Measurements from ENCODE around the gene SETD1B. TPM values are rescaled to one million over a fixed set of nuclear protein-coding genes. Genes with fewer than 3 reads are reported as not detected.

SETD1B gene
- polyA plus RNA-seq, 1 experiment, result 1.1 TPM

DNA sequence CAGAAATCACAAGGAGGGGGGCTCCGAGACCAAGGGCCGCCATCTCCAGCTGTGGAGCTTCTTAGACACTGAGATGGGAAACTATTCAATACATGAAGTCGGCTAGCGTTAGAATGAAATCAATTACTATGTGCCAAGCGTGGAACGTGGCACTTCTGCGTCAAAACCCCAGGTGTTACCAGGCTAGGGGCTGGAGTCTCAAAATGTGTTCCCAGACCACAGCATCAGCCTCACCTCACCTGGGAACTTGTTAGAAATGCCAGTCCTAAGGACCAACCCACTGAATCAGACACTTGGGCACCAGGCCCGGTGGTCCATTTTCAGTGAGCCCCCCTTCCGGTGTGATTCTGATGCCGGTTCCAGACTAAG lies 5.0 kb upstream of the SETD1B start:
- TF ChIP-seq, protein P1, sequence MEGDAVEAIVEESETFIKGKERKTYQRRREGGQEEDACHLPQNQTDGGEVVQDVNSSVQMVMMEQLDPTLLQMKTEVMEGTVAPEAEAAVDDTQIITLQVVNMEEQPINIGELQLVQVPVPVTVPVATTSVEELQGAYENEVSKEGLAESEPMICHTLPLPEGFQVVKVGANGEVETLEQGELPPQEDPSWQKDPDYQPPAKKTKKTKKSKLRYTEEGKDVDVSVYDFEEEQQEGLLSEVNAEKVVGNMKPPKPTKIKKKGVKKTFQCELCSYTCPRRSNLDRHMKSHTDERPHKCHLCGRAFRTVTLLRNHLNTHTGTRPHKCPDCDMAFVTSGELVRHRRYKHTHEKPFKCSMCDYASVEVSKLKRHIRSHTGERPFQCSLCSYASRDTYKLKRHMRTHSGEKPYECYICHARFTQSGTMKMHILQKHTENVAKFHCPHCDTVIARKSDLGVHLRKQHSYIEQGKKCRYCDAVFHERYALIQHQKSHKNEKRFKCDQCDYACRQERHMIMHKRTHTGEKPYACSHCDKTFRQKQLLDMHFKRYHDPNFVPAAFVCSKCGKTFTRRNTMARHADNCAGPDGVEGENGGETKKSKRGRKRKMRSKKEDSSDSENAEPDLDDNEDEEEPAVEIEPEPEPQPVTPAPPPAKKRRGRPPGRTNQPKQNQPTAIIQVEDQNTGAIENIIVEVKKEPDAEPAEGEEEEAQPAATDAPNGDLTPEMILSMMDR (IDR thresholded peaks at IDR 0.05; ENCODE audit: low read depth, low read length), result no peak
- CTCF ChIA-PET, result interaction anchor here (1.0 to 7.0 kb wide), 2 partner anchors 11 to 13 kb away, joined by 3 to 143 read pairs; no protein-coding TSS in a partner anchor
- H3K27me3 ChIP-seq (ENCODE audit: control insufficient read depth, insufficient read depth, low read length), result no peaks in the 10 kb centered on the region
- H3K27ac ChIP-seq (ENCODE audit: low read depth, low read length), result peak overlapping the region; percentile 57
- POLR2A ChIA-PET, result interaction anchor here (0.7 to 6.1 kb wide), 3 partner anchors 12 to 58 kb away, joined by 3 to 58 read pairs (median 6); no protein-coding TSS in a partner anchor
- peak overlapping the region; percentile 63 for H3K4me3 ChIP-seq (ENCODE audit: low read depth, low read length)
- no peak for DNase-seq (ENCODE audit: low read depth, low spot score)
- no peaks in the 10 kb centered on the region; the same call in 1 of the 2 replicates for H3K9me3 ChIP-seq (ENCODE audit: control insufficient read depth, insufficient read depth, low read length)

DNA sequence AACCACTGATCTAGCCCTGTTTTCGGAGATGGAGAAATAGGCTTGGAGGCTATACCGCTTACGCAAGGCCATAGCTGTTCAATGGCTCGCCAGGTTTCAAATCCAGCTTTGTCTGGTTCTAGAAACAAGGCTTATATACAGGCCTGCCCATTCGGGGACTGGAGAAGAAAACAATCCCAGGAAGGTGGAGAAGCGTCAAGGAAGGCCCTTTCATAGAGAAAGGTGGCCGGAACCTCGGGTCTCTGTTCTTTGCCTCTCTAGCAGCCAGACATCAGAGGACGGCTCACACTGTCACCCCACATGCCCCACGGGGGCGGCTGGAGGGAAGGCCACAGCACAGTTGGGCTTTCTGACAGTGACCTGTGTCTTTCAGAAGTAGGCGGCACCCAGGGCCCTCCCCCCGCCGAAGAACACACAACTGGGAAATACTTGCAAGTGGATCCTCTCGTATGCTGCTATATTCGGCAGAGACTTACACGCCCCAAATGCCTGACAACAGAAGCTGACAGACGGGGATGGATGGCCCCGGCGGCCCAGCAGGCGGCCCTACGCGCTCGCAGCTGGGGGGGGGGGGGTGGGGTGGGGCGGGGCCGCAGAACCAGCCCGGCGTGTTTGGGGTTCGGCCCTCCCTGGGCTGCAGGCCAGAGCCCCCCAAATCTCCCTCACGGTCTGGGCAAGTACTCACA lies 4.5 kb upstream of the SETD1B start:
- POLR2A ChIA-PET, result interaction anchor here (0.6 to 6.1 kb wide), 5 partner anchors 12 to 92 kb away, joined by 3 to 58 read pairs (median 3); partner anchors contain the start of gene PSMD9
- Histone ChIP-seq H3K27me3 (ENCODE audit: control insufficient read depth, insufficient read depth, low read length) (no peaks in the 10 kb centered on the region), H3K4me3 (ENCODE audit: low read depth, low read length) (peak overlapping the region; percentile 63), H3K27ac (ENCODE audit: low read depth, low read length) (peak overlapping the region; percentile 92), H3K9me3 (ENCODE audit: control insufficient read depth, insufficient read depth, low read length) (no peaks in the 10 kb centered on the region; the same call in 1 of the 2 replicates)
- DNase-seq (ENCODE audit: low read depth, low spot score), result no peak
- TF ChIP-seq, protein P1 (IDR thresholded peaks at IDR 0.05; ENCODE audit: low read depth, low read length), result no peak
- CTCF ChIA-PET, result interaction anchor here (7.0 kb wide), 1 partner anchor 13 kb away, joined by 143 read pairs; no protein-coding TSS in a partner anchor

DNA sequence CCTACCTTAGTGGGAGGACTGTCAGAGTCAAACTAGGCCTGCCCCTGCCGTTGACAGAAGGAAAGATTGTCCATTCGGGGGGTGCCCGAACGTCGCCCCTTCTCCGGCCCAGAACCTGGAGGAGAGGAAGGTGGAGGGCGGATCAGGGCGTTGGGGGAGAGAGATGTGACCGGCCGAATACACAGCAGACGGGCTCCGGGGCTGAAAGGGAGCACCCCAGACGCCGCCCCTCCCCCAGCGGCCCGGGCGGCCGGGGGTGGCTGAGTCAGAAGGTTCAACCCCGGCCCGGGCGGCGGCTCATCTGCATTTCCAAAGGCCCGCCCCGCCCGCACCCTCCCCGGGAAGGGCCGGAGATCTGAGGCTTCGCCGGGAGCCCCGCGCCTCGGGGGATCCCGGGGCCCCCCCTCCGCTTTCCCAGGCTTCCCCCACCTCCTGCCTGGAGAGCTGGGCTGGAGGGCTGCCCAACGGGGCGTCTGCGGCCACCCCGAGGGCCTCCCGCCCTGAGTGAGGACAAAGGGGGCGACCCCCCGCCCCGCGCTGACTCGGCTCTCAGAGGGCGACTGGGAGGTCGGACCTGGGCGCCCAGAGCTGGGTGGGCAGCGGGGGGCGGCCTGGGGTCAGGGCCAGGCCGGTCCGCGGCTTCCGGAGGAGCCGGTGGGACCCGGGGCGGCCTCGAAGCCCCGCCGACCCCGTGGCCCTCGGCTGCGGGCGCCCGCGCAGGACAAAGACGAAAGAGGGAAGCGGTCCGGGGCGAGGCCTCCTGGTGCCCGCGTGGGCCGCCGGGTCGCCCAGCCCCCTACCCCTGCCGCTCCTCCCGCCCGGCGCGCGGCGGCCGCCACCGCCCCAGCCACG lies 3.7 kb upstream of the SETD1B start:
- Histone ChIP-seq H3K4me3 (ENCODE audit: low read depth, low read length) (peak overlapping the region; percentile 73), H3K9me3 (ENCODE audit: control insufficient read depth, insufficient read depth, low read length) (no peaks in the 10 kb centered on the region; the same call in 1 of the 2 replicates), H3K27ac (ENCODE audit: low read depth, low read length) (peak overlapping the region; percentile 92), H3K27me3 (ENCODE audit: control insufficient read depth, insufficient read depth, low read length) (no peaks in the 10 kb centered on the region)
- TF ChIP-seq, protein P1 (IDR thresholded peaks at IDR 0.05; ENCODE audit: low read depth, low read length), result no peak
- DNase-seq (ENCODE audit: low read depth, low spot score), result peak; percentile 63
- ChIA-PET CTCF (interaction anchor here (3.0 to 7.0 kb wide), 2 partner anchors 12 kb away, joined by 15 to 143 read pairs; no protein-coding TSS in a partner anchor), POLR2A (interaction anchor here (0.6 to 6.1 kb wide), 6 partner anchors 11 to 91 kb away, joined by 3 to 58 read pairs (median 4); partner anchors contain the start of gene PSMD9)

DNA sequence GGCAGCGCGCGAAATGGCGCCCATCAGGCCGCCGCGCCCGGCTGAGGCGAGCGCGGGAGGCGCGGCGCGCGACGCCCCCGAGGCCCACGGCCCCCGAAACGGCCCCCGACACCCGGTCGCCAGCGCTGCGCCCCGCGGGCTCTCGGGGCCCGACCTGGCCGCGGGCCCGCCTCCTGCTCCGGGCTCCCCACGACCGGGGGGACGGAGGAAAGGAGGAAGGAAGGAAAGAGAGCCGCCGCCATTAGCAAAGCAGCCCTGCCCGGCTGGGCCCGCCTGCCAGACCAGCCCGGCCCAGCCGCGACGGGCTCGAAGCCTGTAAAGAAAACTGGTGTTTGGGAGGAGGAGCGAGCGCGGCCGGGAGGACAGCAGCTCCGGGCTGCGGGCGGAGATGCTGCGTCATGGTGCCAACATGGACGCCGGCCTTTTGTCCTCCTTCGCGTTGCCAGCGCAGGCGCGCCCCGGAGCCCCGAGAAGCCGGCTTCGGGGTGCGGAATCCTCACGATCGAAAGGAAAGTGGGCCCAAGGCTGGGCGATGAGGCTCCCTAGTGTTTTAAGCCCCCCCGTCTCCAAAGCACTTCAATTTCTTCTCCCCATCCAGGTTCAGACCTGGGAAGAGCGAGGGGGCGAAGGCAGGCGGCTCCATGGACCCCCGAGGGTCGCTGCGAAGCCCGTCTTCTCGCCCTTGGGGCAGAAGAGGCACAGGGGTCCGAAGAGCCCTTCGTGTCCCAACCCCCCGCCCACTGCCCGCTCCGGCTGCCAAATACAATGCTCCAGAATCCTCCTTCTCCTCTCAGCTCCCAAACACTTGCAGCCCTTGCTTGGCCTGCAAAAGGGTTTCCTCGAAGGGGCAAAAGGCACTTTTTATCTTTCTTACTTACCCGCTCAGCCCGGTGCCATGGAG lies 2.9 kb upstream of the SETD1B start:
- Histone ChIP-seq H3K4me3 (ENCODE audit: low read depth, low read length) (peak overlapping the region; percentile 73), H3K27ac (ENCODE audit: low read depth, low read length) (peak overlapping the region; percentile 99), H3K9me3 (ENCODE audit: control insufficient read depth, insufficient read depth, low read length) (no peaks in the 10 kb centered on the region; the same call in 1 of the 2 replicates), H3K27me3 (ENCODE audit: control insufficient read depth, insufficient read depth, low read length) (no peaks in the 10 kb centered on the region)
- POLR2A ChIA-PET, result interaction anchor here (0.6 to 6.1 kb wide), 9 partner anchors 10 to 221 kb away, joined by 3 to 58 read pairs (median 3); partner anchors contain the start of gene PSMD9
- CTCF ChIA-PET, result interaction anchor here (1.0 to 3.0 kb wide), 2 partner anchors 11 to 249 kb away, joined by 3 to 15 read pairs; no protein-coding TSS in a partner anchor
- DNase-seq (ENCODE audit: low read depth, low spot score), result peak; percentile 62
- TF ChIP-seq, protein P1 (IDR thresholded peaks at IDR 0.05; ENCODE audit: low read depth, low read length), result no peak
